Left lung (tissue), 10 donors: ENCODE results near the gene PSG6. TPM values are rescaled to one million over a fixed set of nuclear protein-coding genes. Genes with fewer than 3 reads are reported as not detected.
"Not testable (repeated sequence)": the region's sequence is repeated elsewhere in the genome, so short reads cannot be mapped to it uniquely, and the experiment has no call there.

ENCODE experiments used
- ATAC-seq: fragments of 200-7000 bp; cut with Tn5 transposase; one replicate; pipeline ENCODE4 v1.9.1; 2020; ENCODE audit warnings: moderate library complexity
- DNase-seq, 4 donors: peaks; one replicate each; pipeline ENCODE4 v3.0.0-alpha.2; 2013 to 2020
- H3K27ac ChIP-seq, 2 donors: fragments of 200-600 bp; sonication (generic) in 1 of 2; one replicate each; pipeline versions ENCODE4 v1.5.0 to v1.8.0; 2020 to 2021
- H3K27me3 ChIP-seq, 2 donors: fragments of 200-600 bp; sonication (generic) in 1 of 2; one replicate each; pipeline versions ENCODE4 v1.5.0 to v1.8.0; 2020 to 2021
- H3K36me3 ChIP-seq, 2 donors: fragments of 200-600 bp; sonication (generic) in 1 of 2; one replicate each; pipeline versions ENCODE4 v1.5.0 to v1.8.0; 2020 to 2021
- H3K4me1 ChIP-seq, 2 donors: fragments of 200-600 bp; one replicate each; pipeline ENCODE4 v1.8.0; 2021
- H3K4me3 ChIP-seq, 2 donors: fragments of 200-600 bp; sonication (generic) in 1 of 2; one replicate each; pipeline versions ENCODE4 v1.5.0 to v1.8.0; 2020 to 2021; ENCODE audit warnings: mild to moderate bottlenecking in 1 of 2
- H3K9me3 ChIP-seq, 2 donors: fragments of 200-600 bp; sonication (generic) in 1 of 2; one replicate each; pipeline versions ENCODE4 v1.5.0 to v1.8.0; 2020 to 2021
- intact Hi-C, 2 donors: fragments of 100-400 bp; cut with DNase I; formaldehyde crosslinking; loops; one replicate each; pipeline versions ENCODE4 v1.11.2 to v1.14.2; 2022
- polyA plus RNA-seq, 6 donors: library from polyadenylated mRNA; unstranded; fragments of 120-200 nt; gene quantifications; one replicate each; pipeline ENCODE4 v1.2.1, GENCODE V29; 2013; ENCODE audit not compliant: insufficient read length in 6 of 6
- total RNA-seq, 2 donors: library from RNA; stranded (reverse); fragmentation: NEBNext Ultra II Directional; extraction: Animal tissue kit (Norgen Biotek cat#: 25700); gene quantifications; one replicate each; pipeline ENCODE4 v1.2.1, GENCODE V29; 2021
- TF ChIP-seq, protein P1 (sequence below), 2 donors: fragments of 200-600 bp; sonication (generic) in 1 of 2; IDR thresholded peaks; one replicate each; pipeline versions ENCODE4 v1.5.0 to v1.8.0; 2021; ENCODE audit warnings: antibody characterized with exemption in 2 of 2
- donor health status: DM: no; HTN: yes; CAD: no.
- donor health status: DM: no; HTN: no; CAD: no.

PSG6 gene
- total and polyA plus RNA-seq, 8 donors, result 0.21 TPM; not detected in 7

DNA sequence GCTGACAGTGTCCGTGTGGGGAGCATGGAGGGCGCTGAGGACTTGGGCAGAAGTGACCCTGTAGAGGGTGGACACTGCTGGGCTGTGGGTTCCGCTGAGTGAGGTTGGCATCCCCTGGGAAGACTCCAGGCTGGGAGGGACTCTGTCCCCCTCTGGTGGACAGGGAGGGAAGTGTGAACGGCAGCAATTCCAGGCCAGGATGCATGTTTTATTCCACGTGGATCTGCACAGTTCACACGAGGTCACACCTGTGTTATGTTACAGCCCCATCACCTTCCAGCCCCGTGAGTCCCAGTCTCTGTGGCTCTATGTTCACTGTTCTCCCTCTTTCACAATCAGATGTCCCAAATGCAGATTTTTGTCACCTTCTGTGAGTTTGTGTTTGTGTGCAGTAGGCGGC is 36.4 kb downstream of the PSG6 start:
- H3K9me3 ChIP-seq, DNase-seq, intact Hi-C loops, H3K36me3 ChIP-seq, H3K4me1 ChIP-seq, H3K27ac ChIP-seq, H3K4me3 ChIP-seq, ATAC-seq: not testable (repeated sequence)
- peaks cover 0 to 19% of the 10 kb centered on the region in 2 donors for H3K27me3 ChIP-seq
- TF ChIP-seq, protein P1, sequence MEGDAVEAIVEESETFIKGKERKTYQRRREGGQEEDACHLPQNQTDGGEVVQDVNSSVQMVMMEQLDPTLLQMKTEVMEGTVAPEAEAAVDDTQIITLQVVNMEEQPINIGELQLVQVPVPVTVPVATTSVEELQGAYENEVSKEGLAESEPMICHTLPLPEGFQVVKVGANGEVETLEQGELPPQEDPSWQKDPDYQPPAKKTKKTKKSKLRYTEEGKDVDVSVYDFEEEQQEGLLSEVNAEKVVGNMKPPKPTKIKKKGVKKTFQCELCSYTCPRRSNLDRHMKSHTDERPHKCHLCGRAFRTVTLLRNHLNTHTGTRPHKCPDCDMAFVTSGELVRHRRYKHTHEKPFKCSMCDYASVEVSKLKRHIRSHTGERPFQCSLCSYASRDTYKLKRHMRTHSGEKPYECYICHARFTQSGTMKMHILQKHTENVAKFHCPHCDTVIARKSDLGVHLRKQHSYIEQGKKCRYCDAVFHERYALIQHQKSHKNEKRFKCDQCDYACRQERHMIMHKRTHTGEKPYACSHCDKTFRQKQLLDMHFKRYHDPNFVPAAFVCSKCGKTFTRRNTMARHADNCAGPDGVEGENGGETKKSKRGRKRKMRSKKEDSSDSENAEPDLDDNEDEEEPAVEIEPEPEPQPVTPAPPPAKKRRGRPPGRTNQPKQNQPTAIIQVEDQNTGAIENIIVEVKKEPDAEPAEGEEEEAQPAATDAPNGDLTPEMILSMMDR (IDR thresholded peaks at IDR 0.05), result peak in 1 of 2 donors; percentile 26

DNA sequence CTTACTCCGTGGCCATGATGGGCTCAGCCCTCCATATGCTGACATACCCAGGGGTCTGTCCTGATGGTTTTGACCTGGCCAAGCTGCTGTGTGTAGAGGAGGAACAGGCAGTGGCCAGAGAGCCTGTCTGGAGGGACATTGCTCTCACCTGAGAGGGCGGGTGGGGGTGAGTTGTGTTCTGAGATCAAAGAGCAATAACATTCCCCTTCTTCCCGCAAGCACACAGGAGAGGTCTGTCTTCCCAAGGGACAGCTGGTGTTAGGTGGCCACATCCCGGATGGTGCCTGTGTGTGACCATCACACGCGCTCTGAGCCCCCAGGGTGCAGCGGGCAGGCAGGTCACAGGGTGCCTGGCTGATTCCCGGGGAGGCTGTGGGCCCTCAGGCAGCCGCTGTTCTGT is 37.1 kb downstream of the PSG6 start:
- H3K36me3 ChIP-seq, H3K4me3 ChIP-seq, H3K27ac ChIP-seq, intact Hi-C loops, H3K9me3 ChIP-seq, DNase-seq, ATAC-seq, H3K4me1 ChIP-seq: not testable (repeated sequence)
- H3K27me3 ChIP-seq, result peaks cover 0 to 16% of the 10 kb centered on the region in 2 donors

- Histone ChIP-seq H3K27me3 (peaks cover 0 to 6% of the 10 kb centered on the region in 2 donors), H3K9me3 (no peaks in the 10 kb centered on the region), H3K27ac (no peak within 1 kb of the TSS), H3K4me3 (no peak within 1 kb of the TSS), H3K36me3 (no peaks in the 10 kb centered on the region), H3K4me1 (no peaks in the 10 kb centered on the region)
- TF ChIP-seq, protein P1 (IDR thresholded peaks at IDR 0.05), result no peak
- ATAC-seq (no peak), DNase-seq (no peak)
- intact Hi-C loops, result no loop called here
Observed at GRCh38 chr19:42879613-42880012, 38.1 kb downstream of the PSG6 start, which contains the start of gene PSG1. TSS of gene PSG1 (minus strand) at chr19:42879713. CDS start at chr19:42879581, 132 bp downstream.

GRCh38 chr19:42876596-42876995 is 41.1 kb downstream of the PSG6 start:
- DNase-seq, H3K4me3 ChIP-seq, H3K27me3 ChIP-seq, H3K27ac ChIP-seq, H3K9me3 ChIP-seq, H3K4me1 ChIP-seq, intact Hi-C loops, ATAC-seq, H3K36me3 ChIP-seq: not testable (repeated sequence)

DNA sequence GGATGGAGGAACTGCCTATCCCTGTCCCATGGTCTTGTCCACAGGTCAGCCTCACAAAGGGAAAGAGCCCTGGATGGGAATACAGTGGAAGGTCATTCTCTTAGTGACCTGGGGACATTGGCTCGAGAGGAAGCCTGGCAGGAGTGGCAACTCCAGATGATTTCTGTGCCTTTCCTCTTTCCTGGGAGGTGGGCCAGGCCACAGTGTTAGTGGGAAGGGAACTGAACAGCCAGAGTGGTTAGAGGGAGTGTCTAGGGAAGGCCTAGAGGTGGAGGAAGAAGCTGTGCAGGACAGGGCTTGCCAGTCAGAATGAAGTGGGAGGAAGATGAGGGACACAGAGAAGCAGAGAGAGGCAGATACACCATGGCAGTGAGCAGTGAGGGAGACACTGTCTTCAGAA is 41.8 kb downstream of the PSG6 start:
- H3K27me3 ChIP-seq, H3K27ac ChIP-seq, intact Hi-C loops, H3K4me1 ChIP-seq, H3K36me3 ChIP-seq, ATAC-seq, H3K9me3 ChIP-seq, H3K4me3 ChIP-seq, DNase-seq: not testable (repeated sequence)

DNA sequence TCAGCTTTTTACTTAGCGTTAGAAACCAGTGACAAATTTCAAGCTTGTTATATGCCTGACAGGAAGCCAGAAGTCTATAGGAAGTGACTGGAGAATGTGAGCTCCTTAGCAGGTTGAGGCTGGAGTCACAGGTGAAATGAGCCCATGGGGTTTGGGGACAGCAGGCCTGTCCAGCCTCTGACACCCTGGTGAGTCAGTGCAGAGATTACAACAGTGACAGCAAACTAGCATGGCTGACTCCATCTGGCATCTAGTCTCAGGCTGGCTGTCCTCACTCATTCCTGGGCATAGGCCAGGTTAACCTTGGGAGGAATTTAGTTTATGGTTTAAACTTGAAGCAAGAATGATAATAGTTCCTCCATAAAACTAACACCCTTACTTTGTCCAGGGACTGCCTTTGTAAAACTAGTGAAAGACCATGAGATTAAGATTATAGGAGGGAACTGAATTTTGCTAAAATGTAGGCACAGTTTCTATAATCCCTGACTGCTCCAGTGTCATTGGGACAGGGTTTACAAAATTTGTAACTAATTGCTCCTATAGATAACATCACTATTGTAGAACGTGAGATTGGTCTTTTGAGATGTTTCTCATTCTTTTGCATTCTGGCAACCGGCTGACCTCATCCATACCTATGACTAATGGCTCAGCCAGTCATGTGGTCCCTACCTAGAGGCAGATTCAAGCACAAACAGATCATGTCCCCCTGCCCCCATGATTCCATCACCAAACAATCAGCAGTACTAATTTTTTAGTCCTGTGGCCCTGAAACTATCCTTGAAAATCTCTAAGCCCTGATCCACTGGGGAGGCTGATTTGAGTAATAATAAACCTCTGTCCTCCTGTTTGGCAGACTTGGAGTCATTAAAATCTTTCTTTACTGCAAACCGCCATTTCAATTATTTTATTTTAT is 42.5 kb downstream of the PSG6 start:
- DNase-seq, H3K9me3 ChIP-seq, H3K4me3 ChIP-seq, H3K27me3 ChIP-seq, H3K36me3 ChIP-seq, ATAC-seq, H3K27ac ChIP-seq, intact Hi-C loops, H3K4me1 ChIP-seq: not testable (repeated sequence)

DNA sequence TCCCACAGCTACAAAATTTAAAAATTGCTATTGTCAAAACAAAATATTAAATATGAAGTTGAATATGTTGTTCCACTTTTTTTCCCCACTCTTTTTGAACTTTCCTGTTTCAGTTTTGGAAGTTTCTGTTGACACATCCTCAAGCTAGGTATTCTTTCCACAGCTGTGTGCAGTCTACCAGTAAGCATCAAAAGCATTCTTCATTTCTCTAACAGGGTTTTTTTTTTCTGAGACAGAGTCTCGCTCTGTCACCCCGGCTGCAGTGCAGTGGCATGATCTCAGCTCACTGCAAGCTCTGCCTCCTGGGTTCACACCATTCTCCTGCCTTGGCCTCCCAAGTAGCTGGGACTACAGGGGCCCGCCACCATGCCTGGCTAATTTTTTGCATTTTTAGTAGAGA is 43.6 kb downstream of the PSG6 start:
- ATAC-seq, intact Hi-C loops: not testable (repeated sequence)

More for the DNA sequence above, 43.6 kb downstream of the PSG6 start:
- not testable (repeated sequence) for H3K36me3 ChIP-seq, DNase-seq, H3K4me1 ChIP-seq, H3K4me3 ChIP-seq, H3K9me3 ChIP-seq, H3K27ac ChIP-seq, H3K27me3 ChIP-seq
